ENCODE results near the gene LAD1.

Gene LAD1

GRCh38 chr1:201347498-201348210, 51.5 kb downstream of the LAD1 start:
- DNase-seq (ENCODE audit: low spot score): no peak

- DNase-seq (ENCODE audit: low spot score): no peak
These were observed 52.1 kb downstream of the LAD1 start for GRCh38 chr1:201346987-201347386.

- DNase-seq (ENCODE audit: low spot score): no peak
These were observed 52.7 kb downstream of the LAD1 start for GRCh38 chr1:201346337-201346939.

- DNase-seq (ENCODE audit: low spot score): no peak
These were observed 54.1 kb downstream of the LAD1 start for GRCh38 chr1:201345081-201345355.

- DNase-seq (ENCODE audit: low spot score): no peak
These were observed 54.7 kb downstream of the LAD1 start for GRCh38 chr1:201344206-201345080.

DNA sequence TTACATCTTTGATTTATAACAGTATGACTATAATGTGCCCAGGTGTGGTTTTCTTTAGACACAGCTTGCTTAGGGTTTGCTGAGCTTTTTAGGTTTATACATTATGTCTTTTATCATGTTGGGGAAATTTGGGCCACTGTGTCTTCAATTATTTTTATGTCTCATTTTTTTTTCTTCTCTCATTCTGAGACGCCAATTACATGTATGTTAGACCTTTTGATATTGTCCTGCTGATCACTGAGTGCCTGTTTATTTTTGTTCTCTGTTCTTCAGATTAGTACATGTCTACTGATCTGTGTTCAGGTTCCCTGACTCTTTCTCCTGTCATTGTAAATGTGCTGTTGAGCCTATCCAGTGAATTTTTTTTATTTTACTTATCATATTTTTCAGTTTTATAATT, 57.7 kb downstream of the LAD1 start:
- no peak for DNase-seq (ENCODE audit: low spot score)

- DNase-seq (ENCODE audit: low spot score): no peak
These were observed 62.2 kb downstream of the LAD1 start for GRCh38 chr1:201336711-201337450.

GRCh38 chr1:201335901-201336300, 63.2 kb downstream of the LAD1 start:
- no peak for DNase-seq (ENCODE audit: low spot score)

- DNase-seq (ENCODE audit: low spot score): no peak
These were observed 63.8 kb downstream of the LAD1 start for GRCh38 chr1:201335174-201335870.

GRCh38 chr1:201334325-201335173, 64.6 kb downstream of the LAD1 start:
- DNase-seq (ENCODE audit: low spot score): no peak

- DNase-seq (ENCODE audit: low spot score): no peak
These were observed 66.3 kb downstream of the LAD1 start for GRCh38 chr1:201332616-201333335.

- no peak for DNase-seq (ENCODE audit: low spot score)
These were observed 67.1 kb downstream of the LAD1 start for GRCh38 chr1:201332021-201332420.

DNA sequence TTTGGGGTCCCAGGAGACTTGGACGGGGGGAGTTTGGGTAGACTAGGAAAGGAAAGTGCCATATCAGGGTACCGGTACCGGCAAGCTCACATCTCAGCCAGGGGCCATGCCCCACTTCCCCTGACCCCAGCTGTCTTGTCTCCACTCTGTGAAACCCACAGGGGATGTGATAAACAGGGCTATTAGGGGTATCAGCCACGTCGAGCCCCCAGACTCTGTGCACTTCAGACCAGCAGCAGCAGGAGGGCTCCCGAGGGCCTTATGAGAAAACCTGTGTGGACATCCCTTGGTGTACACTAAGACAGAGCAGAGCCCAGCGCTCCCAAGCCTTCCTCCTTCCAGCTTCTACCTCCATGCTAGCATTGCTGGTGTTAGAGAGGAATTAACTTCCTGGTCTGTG, 68.0 kb downstream of the LAD1 start:
- DNase-seq (ENCODE audit: low spot score): no peak
